Measurements from ENCODE around the gene ELP6. TPM values are rescaled to one million over a fixed set of nuclear protein-coding genes. Genes with fewer than 3 reads are reported as not detected.
"Not testable (repeated sequence)": the region's sequence is repeated elsewhere in the genome, so short reads cannot be mapped to it uniquely, and the experiment has no call there.

The ELP6 gene
- total RNA-seq, 2 experiments from 2014 or later: 36.8 to 39.8 TPM

GRCh38 chr3:47525617-47526016, 12.1 kb upstream of the ELP6 start:
- DNase-seq: no peak
- no peak overlapping the region for H3K4me3 Mint-ChIP-seq
- H3K27ac Mint-ChIP-seq: no peak overlapping the region
- ATAC-seq (ENCODE audit: low read depth): no peak
- POLR2A ChIA-PET: no interaction called here
- H3K9me3 Mint-ChIP-seq: peaks cover 4% of the 10 kb centered on the region
- H3K4me1 Mint-ChIP-seq: peaks cover 8% of the 10 kb centered on the region
- peaks cover 4% of the 10 kb centered on the region for H3K27me3 Mint-ChIP-seq
- peaks cover 1% of the 10 kb centered on the region for H3K36me3 Mint-ChIP-seq

DNA sequence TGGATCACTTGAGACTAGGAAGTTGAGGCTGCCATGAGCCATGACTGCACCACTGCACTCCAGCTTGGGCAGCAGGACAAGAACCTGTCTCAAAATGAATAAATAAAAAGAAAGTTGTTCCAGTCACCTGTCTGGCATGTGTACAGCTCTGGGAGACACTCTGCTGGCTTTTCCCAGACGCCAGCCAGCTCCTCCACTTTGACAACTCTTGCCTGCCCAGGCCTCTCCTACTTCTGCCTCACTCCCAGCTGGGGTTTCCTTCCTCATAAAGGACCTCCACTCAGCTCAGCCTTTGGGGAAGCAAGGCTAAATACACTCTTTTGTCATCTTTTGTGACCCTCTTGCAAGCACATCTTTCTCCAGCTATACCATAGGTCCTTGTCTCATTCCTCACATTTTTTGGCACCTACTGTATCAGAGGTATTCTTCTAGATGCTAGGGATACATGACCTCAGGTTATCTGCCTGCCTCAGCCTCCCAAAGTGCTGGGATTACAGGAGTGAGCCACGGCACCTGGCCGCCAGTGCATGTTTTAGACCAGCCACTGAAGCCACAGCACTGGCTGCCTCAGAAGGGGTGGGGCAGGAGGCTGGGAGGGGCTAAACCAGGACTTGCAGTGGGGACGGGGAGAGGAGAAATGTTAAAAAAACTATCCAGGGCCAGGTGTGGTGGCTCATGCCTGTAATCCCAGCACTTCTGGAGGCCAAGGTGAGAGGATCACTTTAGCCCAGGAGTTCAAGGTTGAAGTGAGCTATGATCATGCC, 10.0 kb upstream of the ELP6 start:
- no peak overlapping the region for H3K27ac Mint-ChIP-seq
- DNase-seq: no peak
- H3K27me3 Mint-ChIP-seq: peaks cover 7% of the 10 kb centered on the region
- H3K9me3 Mint-ChIP-seq: peaks cover 4% of the 10 kb centered on the region
- no peak for ATAC-seq (ENCODE audit: low read depth)
- H3K36me3 Mint-ChIP-seq: peaks cover 1% of the 10 kb centered on the region
- peaks cover 8% of the 10 kb centered on the region for H3K4me1 Mint-ChIP-seq
- no peak overlapping the region for H3K4me3 Mint-ChIP-seq
- POLR2A ChIA-PET: interaction anchor here (0.6 to 1.8 kb wide), 2 partner anchors 10 to 263 kb away, joined by 4 to 5 read pairs; partner anchors contain the start of gene ELP6

DNA sequence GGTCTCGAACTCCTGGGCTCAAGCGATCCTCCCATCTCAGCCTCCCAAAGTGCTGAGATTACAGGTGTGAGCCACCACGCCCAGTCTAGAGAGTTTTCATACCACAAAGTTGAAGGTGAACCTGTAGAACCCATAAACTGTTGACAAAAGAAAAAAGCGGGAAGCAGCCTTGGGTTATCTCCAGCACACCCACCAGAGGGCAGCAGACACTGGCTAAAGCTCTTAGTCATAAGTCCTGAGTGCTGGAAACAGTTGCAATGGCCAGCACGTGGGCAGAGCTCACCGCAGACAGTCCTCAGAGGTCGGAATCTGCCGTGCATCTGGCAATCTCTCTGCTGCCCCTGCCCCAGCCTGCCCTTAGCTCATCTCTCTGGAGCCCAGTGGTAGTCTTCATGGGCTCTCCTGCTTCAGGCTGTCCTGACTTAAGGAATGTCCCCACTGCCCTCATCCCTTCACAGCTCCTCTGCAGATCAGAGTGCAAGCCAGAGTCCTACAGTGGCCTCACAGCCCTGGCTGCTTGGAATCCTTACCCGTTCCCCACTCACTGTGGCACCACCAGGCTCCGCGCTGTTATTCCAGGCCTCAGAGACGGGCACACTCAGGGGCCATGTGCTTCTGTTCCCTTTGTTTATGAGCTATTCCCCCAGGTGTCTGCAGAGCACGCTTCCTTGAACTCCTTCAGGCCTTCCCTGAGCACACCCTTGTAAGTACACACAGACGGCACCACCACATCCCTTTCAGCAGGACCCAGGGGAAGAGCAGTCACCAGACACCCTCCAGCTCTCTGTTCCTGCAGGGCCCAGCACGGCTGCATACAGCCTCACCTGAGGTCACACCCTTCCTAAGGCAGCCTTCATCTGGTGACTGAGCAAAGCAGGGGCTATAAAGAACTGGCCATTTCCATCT, 8.8 kb upstream of the ELP6 start:
- H3K4me1 Mint-ChIP-seq: peaks cover 8% of the 10 kb centered on the region
- H3K9me3 Mint-ChIP-seq: no peaks in the 10 kb centered on the region
- POLR2A ChIA-PET: interaction anchor here (0.6 to 1.8 kb wide), 6 partner anchors 9 to 949 kb away, joined by 3 to 7 read pairs (median 5); partner anchors contain the start of genes DHX30, ELP6 and SMARCC1
- peaks cover 7% of the 10 kb centered on the region for H3K27me3 Mint-ChIP-seq
- no peak overlapping the region for H3K4me3 Mint-ChIP-seq
- peak; percentile 78 for DNase-seq
- H3K27ac Mint-ChIP-seq: peak overlapping the region; percentile 17
- H3K36me3 Mint-ChIP-seq: no peaks in the 10 kb centered on the region
- ATAC-seq (ENCODE audit: low read depth): peak; percentile 83

DNA sequence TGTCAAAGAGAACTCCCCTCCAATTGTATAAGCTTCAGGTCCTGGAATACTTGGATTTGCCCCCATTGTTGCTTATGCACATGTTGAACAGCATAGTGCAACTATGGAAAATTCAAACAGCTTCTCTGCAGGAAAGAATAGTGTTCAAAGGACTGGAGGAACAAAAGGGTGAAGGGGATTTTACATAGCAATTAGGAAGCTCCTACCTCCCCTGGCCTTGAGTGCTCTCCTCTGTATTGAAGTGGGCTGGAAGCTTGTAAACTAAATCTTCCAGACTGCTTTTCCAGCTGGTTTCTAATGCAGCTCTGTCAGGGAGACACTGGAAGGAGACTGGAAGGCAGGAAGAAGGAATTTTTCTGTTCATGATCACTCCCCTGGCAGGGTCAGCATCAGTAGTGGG, 7.2 kb upstream of the ELP6 start:
- Mint-ChIP-seq H3K27ac (no peak overlapping the region), H3K4me3 (no peak overlapping the region), H3K4me1 (peaks cover 8% of the 10 kb centered on the region), H3K9me3 (no peaks in the 10 kb centered on the region), H3K36me3 (no peaks in the 10 kb centered on the region), H3K27me3 (peaks cover 13% of the 10 kb centered on the region)
- POLR2A ChIA-PET: no interaction called here
- ATAC-seq (ENCODE audit: low read depth) (no peak), DNase-seq (no peak)

DNA sequence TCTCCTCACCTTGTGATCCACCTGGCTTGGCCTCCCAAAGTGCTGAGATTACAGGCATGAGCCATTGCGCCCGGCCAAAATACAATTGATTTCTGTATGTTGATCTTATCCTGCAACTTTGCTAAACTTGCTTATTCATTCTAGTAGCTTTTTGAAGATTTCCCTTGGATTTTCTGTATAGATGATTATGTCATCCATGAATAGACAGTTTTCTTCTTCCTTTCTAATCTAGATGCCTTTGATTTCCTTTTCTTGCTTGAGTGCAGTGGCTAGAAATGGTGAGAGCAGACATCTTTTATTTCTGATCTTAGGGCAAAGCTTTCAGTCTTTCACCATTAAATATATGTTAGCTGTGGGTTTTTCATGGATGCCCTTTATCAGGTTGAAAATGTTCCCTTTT, 4.4 kb upstream of the ELP6 start:
- POLR2A ChIA-PET: no interaction called here
- ATAC-seq (ENCODE audit: low read depth) (no peak), DNase-seq (no peak)
- no peak overlapping the region for H3K27ac Mint-ChIP-seq
- H3K27me3 Mint-ChIP-seq: peaks cover 16% of the 10 kb centered on the region
- H3K9me3 Mint-ChIP-seq: no peaks in the 10 kb centered on the region
- peaks cover 8% of the 10 kb centered on the region for H3K4me1 Mint-ChIP-seq
- no peak overlapping the region for H3K4me3 Mint-ChIP-seq
- no peaks in the 10 kb centered on the region for H3K36me3 Mint-ChIP-seq

DNA sequence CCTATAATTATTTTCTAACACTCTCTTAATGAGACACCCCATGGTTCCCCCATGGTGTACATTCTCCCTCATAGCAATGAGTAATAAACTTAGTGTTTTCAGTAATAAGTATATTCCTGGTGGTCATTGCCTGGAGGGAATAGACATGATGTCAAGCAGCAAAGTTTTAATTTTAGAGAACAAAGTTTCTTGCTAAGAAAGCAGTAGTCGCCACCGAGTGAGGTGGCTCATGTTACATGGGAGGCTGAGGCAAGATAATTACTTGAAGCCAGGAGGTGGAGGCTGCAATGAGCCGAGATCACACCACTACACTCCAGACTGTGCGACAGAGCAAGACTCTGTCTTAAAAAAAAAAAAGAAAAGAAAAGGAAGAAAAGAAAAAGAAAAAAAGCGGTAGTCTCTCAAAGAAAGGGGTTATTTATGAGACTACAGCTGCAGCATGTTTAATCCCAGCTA, 2.4 kb upstream of the ELP6 start:
- Mint-ChIP-seq H3K4me3 (no peak overlapping the region), H3K4me1 (peaks cover 12% of the 10 kb centered on the region), H3K27me3 (peaks cover 12% of the 10 kb centered on the region), H3K9me3 (no peaks in the 10 kb centered on the region), H3K27ac (no peak overlapping the region), H3K36me3 (no peaks in the 10 kb centered on the region)
- POLR2A ChIA-PET: no interaction called here
- DNase-seq: no peak
- ATAC-seq (ENCODE audit: low read depth): no peak

DNA sequence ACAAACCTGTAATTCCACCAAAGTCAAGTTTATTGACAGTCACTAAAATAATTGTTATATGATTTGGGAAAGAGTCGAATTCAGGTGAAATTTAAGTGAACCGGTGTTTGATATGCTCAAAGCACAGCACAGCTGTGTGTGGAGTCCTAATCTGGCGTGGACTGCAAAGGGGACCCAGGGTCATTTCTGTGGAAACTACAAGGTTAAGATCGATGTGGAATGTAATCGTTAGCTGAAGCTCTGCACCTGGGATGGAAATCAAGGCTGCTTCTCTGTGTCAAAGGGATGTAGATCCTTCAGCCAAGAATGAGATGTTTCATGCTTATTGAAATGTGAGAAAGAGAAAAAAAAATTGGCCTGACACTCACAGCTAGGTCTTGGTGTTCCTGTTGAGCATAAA, 1.6 kb upstream of the ELP6 start:
- DNase-seq: no peak
- H3K27me3 Mint-ChIP-seq: peaks cover 12% of the 10 kb centered on the region
- H3K4me3 Mint-ChIP-seq: peak overlapping the region; percentile 59
- peak overlapping the region; percentile 3 for H3K27ac Mint-ChIP-seq
- POLR2A ChIA-PET: no interaction called here
- H3K36me3 Mint-ChIP-seq: peaks cover 2% of the 10 kb centered on the region
- ATAC-seq (ENCODE audit: low read depth): no peak
- H3K4me1 Mint-ChIP-seq: peaks cover 14% of the 10 kb centered on the region
- H3K9me3 Mint-ChIP-seq: no peaks in the 10 kb centered on the region

- peaks cover 9% of the 10 kb centered on the region for H3K36me3 Mint-ChIP-seq
- ATAC-seq (ENCODE audit: low read depth): no peak
- POLR2A ChIA-PET: interaction anchor here (0.6 to 2.2 kb wide), 9 partner anchors 10 to 964 kb away, joined by 3 to 17 read pairs (median 5); partner anchors contain the start of genes PTPN23 and SCAP
- H3K27me3 Mint-ChIP-seq: peaks cover 9% of the 10 kb centered on the region
- peak overlapping the region; percentile 98 for H3K27ac Mint-ChIP-seq
- no peaks in the 10 kb centered on the region for H3K9me3 Mint-ChIP-seq
- peak overlapping the region; percentile 97 for H3K4me3 Mint-ChIP-seq
- peaks cover 14% of the 10 kb centered on the region for H3K4me1 Mint-ChIP-seq
- DNase-seq: no peak
These were observed 942 bp downstream of the ELP6 start for GRCh38 chr3:47512416-47513124.

DNA sequence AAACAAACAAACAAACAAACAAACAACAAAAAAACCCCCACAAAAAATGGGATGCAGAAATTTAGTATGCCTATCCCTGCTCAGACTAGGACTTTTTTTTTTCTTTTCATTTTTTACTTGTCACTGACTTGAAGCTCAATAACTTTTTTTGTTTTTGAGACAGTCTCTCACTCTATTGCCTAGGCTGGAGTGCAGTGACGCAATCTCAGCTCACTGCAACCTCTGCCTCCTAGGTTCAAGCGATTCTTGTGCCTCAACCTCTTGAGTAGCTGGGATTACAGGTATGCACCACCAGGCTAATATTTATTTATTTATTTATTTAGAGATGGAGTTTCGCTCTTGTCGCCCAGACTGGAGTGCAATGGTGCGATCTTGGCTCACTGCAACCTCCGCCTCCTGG, 8.2 kb downstream of the ELP6 start:
- peaks cover 27% of the 10 kb centered on the region for H3K36me3 Mint-ChIP-seq
- H3K27ac Mint-ChIP-seq; H3K9me3 Mint-ChIP-seq; DNase-seq; H3K4me3 Mint-ChIP-seq; H3K4me1 Mint-ChIP-seq; H3K27me3 Mint-ChIP-seq; POLR2A ChIA-PET; ATAC-seq (ENCODE audit: low read depth): not testable (repeated sequence)

DNA sequence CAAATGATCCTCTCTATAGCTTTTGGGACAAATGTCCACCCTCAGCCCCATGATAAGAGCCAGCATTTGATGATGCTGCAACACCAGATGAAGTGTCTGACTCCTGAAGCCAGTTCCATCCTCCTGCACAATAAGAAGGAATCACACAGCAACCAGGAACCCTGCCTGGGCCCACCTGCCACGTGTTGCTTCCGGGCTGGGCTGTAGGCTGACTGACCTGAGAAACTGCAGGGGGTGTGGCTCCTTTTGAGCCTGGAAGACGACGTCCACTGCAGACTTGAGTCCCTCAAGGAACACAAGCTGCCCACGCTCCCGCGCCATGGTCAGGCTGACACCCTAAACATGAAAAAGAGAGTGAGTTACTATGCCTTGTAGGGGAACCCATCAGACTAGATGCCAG, 9.4 kb downstream of the ELP6 start:
- POLR2A ChIA-PET: no interaction called here
- Mint-ChIP-seq H3K36me3 (peaks cover 24% of the 10 kb centered on the region), H3K27ac (no peak overlapping the region), H3K27me3 (no peaks in the 10 kb centered on the region), H3K4me1 (no peaks in the 10 kb centered on the region), H3K9me3 (no peaks in the 10 kb centered on the region), H3K4me3 (no peak overlapping the region)
- ATAC-seq (ENCODE audit: low read depth): no peak
- DNase-seq: no peak

GRCh38 chr3:47503033-47503432, 10.5 kb downstream of the ELP6 start:
- Mint-ChIP-seq H3K4me1 (no peaks in the 10 kb centered on the region), H3K27ac (peak overlapping the region; percentile 58), H3K27me3 (no peaks in the 10 kb centered on the region), H3K4me3 (no peak overlapping the region), H3K36me3 (peaks cover 30% of the 10 kb centered on the region), H3K9me3 (no peaks in the 10 kb centered on the region)
- POLR2A ChIA-PET: interaction anchor here (0.9 kb wide), 1 partner anchor 10 kb away, joined by 3 read pairs; no protein-coding TSS in a partner anchor
- ATAC-seq (ENCODE audit: low read depth) (no peak), DNase-seq (no peak)

DNA sequence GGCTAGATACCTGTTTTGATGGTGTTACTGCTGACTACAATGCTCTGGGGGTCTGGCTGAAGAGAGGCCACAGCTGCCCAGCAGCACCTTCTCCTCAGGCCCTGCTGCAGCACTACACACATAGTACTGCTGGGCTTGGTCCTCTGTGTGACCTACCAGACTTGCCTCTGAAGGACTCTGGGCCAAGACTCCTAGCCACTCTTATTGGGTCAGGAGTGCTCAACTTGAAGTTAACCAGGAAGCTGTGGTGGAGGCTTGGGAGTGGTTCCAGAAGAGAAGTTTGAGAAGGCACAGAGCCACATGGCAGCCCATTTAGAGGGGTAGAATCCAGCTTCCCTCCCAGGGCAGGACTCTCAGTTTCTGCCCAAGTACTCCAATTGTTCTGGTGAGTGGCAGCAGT, 16.6 kb downstream of the ELP6 start:
- ATAC-seq (ENCODE audit: low read depth) (no peak), DNase-seq (no peak)
- Mint-ChIP-seq H3K9me3 (no peaks in the 10 kb centered on the region), H3K4me3 (no peak overlapping the region), H3K36me3 (peaks cover 27% of the 10 kb centered on the region), H3K4me1 (no peaks in the 10 kb centered on the region), H3K27ac (no peak overlapping the region), H3K27me3 (no peaks in the 10 kb centered on the region)
- POLR2A ChIA-PET: no interaction called here

DNA sequence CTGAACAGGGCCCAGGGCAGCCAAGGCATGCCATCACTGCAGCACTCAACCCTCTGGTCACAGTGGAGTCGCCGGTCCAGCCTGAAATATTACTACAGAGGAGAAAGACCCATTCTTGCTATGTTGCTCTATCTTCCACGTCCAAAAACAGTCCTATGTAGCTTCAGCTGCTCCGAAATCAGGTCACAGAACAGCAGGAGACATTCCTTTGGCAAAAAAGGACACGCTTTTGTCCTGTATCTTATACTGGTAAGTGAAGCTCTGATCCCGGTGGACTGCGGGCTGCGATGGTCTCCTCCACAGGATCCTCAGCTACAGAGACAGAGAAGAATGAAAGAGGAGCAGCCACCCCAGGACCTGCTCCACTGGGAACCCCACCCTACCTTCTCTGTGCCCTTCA, 17.6 kb downstream of the ELP6 start:
- Mint-ChIP-seq H3K4me3 (no peak overlapping the region), H3K4me1 (no peaks in the 10 kb centered on the region), H3K36me3 (peaks cover 21% of the 10 kb centered on the region), H3K27ac (no peak overlapping the region), H3K27me3 (no peaks in the 10 kb centered on the region), H3K9me3 (no peaks in the 10 kb centered on the region)
- DNase-seq (no peak), ATAC-seq (ENCODE audit: low read depth) (no peak)
- POLR2A ChIA-PET: no interaction called here

Data from activated naive CD8-positive, alpha-beta T cell treated with anti-CD3 and anti-CD28 coated beads, Interleukin-2, amount 10 ng/mL, durations not matched to agents 7 days and 5 days (primary cell).